ENCODE measurements around the gene RRP9.
"Not testable (repeated sequence)": the region's sequence is repeated elsewhere in the genome, so short reads cannot be mapped to it uniquely, and the experiment has no call there.

Gene RRP9

GRCh38 chr3:51928981-51929380 lies 12.7 kb downstream of the RRP9 start:
- not testable (repeated sequence) for H3K4me1 ChIP-seq (ENCODE audit: control insufficient read depth, insufficient read depth, low read length); H3K9ac ChIP-seq (ENCODE audit: low read length); H3K4me3 ChIP-seq (ENCODE audit: low read length); H3K36me3 ChIP-seq (ENCODE audit: control insufficient read depth, insufficient read depth, low read length); H3K9me3 ChIP-seq (ENCODE audit: control insufficient read depth, low read length); H3K27me3 ChIP-seq (ENCODE audit: control insufficient read depth, insufficient read depth, low read length)

- Histone ChIP-seq H3K9ac (ENCODE audit: low read length) (no peak overlapping the region), H3K4me1 (ENCODE audit: control insufficient read depth, insufficient read depth, low read length) (no peaks in the 10 kb centered on the region), H3K27me3 (ENCODE audit: control insufficient read depth, insufficient read depth, low read length) (no peaks in the 10 kb centered on the region), H3K4me3 (ENCODE audit: low read length) (no peak overlapping the region), H3K36me3 (ENCODE audit: control insufficient read depth, insufficient read depth, low read length) (no peaks in the 10 kb centered on the region), H3K9me3 (ENCODE audit: control insufficient read depth, low read length) (no peaks in the 10 kb centered on the region)
Measured at GRCh38 chr3:51928438-51928837, 13.3 kb downstream of the RRP9 start.

- H3K36me3 ChIP-seq (ENCODE audit: control insufficient read depth, insufficient read depth, low read length): no peaks in the 10 kb centered on the region
- H3K27me3 ChIP-seq (ENCODE audit: control insufficient read depth, insufficient read depth, low read length): no peaks in the 10 kb centered on the region
- H3K9me3 ChIP-seq (ENCODE audit: control insufficient read depth, low read length): no peaks in the 10 kb centered on the region
- H3K4me1 ChIP-seq (ENCODE audit: control insufficient read depth, insufficient read depth, low read length): no peaks in the 10 kb centered on the region
- H3K9ac ChIP-seq (ENCODE audit: low read length): no peak overlapping the region
- no peak overlapping the region for H3K4me3 ChIP-seq (ENCODE audit: low read length)
Measured at GRCh38 chr3:51927061-51927977, 14.4 kb downstream of the RRP9 start.

DNA sequence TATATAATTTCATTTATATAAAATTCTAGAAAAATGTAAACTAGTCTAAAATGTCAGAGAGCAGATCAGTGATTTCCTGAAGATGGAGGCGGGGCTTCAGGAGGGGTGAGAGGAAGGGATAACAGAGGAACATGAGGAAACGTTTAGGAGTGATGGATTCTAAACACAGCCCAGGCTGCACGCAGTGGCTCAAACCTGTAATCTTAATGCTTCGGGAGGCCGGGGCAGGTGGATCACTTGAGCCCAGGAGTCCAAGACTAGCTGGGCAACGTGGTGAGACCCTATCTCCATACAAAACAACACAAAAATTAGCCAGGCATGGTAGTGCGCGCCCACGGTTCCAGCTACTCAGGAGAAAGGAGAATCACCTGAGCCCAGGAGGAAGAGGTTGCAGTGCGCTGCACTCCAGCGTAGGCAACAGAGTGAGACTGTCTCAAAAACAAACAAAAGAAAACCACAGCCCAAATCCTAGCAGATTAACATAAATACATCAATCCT lies 20.6 kb downstream of the RRP9 start:
- Histone ChIP-seq H3K9ac (ENCODE audit: low read length) (no peak overlapping the region), H3K36me3 (ENCODE audit: control insufficient read depth, insufficient read depth, low read length) (no peaks in the 10 kb centered on the region), H3K27me3 (ENCODE audit: control insufficient read depth, insufficient read depth, low read length) (no peaks in the 10 kb centered on the region), H3K9me3 (ENCODE audit: control insufficient read depth, low read length) (no peaks in the 10 kb centered on the region), H3K4me1 (ENCODE audit: control insufficient read depth, insufficient read depth, low read length) (no peaks in the 10 kb centered on the region), H3K4me3 (ENCODE audit: low read length) (no peak overlapping the region)

DNA sequence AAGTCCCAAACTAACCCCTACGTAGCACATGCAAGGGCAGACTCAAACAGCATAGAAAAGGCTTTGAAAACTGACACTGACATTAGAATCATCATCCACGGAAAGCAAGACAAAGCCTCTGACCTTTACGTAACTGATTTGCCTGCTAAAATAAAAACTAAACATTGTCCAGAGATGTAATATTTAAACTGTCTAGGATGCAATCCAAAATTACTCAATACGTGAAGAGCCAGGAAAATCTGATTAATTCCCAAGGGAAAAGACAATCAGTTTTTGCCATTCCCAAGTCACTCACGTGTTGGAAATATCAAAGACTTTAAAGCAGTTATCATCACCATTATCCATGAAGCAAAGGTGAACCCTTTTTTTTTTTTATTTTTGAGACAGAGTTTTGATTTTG lies 25.3 kb downstream of the RRP9 start:
- Histone ChIP-seq H3K4me1 (ENCODE audit: control insufficient read depth, insufficient read depth, low read length) (no peaks in the 10 kb centered on the region), H3K27me3 (ENCODE audit: control insufficient read depth, insufficient read depth, low read length) (no peaks in the 10 kb centered on the region), H3K9ac (ENCODE audit: low read length) (no peak overlapping the region), H3K4me3 (ENCODE audit: low read length) (no peak overlapping the region), H3K9me3 (ENCODE audit: control insufficient read depth, low read length) (no peaks in the 10 kb centered on the region), H3K36me3 (ENCODE audit: control insufficient read depth, insufficient read depth, low read length) (no peaks in the 10 kb centered on the region)

GRCh38 chr3:51908026-51908425 lies 33.7 kb downstream of the RRP9 start:
- Histone ChIP-seq H3K9ac (ENCODE audit: low read length) (no peak overlapping the region), H3K9me3 (ENCODE audit: control insufficient read depth, low read length) (no peaks in the 10 kb centered on the region), H3K4me1 (ENCODE audit: control insufficient read depth, insufficient read depth, low read length) (no peaks in the 10 kb centered on the region), H3K27me3 (ENCODE audit: control insufficient read depth, insufficient read depth, low read length) (no peaks in the 10 kb centered on the region), H3K36me3 (ENCODE audit: control insufficient read depth, insufficient read depth, low read length) (no peaks in the 10 kb centered on the region), H3K4me3 (ENCODE audit: low read length) (no peak overlapping the region)

GRCh38 chr3:51904034-51904823 lies 37.5 kb downstream of the RRP9 start:
- Histone ChIP-seq H3K27me3 (ENCODE audit: control insufficient read depth, insufficient read depth, low read length) (no peaks in the 10 kb centered on the region), H3K9me3 (ENCODE audit: control insufficient read depth, low read length) (no peaks in the 10 kb centered on the region), H3K4me1 (ENCODE audit: control insufficient read depth, insufficient read depth, low read length) (peaks cover 5% of the 10 kb centered on the region), H3K36me3 (ENCODE audit: control insufficient read depth, insufficient read depth, low read length) (no peaks in the 10 kb centered on the region), H3K4me3 (ENCODE audit: low read length) (no peak overlapping the region), H3K9ac (ENCODE audit: low read length) (no peak overlapping the region)

GRCh38 chr3:51902361-51902760 lies 39.3 kb downstream of the RRP9 start:
- not testable (repeated sequence) for H3K27me3 ChIP-seq (ENCODE audit: control insufficient read depth, insufficient read depth, low read length); H3K9ac ChIP-seq (ENCODE audit: low read length); H3K9me3 ChIP-seq (ENCODE audit: control insufficient read depth, low read length); H3K36me3 ChIP-seq (ENCODE audit: control insufficient read depth, insufficient read depth, low read length); H3K4me3 ChIP-seq (ENCODE audit: low read length); H3K4me1 ChIP-seq (ENCODE audit: control insufficient read depth, insufficient read depth, low read length)

DNA sequence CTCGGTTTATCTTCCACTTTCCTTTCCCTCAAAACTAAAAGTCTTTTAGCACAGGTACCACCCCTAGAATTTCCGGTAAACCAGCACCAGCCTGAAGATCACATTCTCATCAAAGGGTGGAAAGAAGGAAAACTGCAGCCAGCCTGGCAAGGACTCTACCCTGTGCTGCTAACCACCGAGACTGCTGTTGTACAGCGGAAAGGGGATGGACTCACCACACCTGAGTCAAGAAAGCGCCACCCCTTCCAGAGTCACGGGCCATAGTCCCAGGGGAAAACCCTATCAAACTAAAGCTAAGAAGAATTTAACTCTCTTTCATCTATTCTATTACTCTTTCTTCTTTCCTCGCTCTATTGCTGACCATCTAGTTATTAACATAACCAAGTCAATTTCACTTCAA lies 41.7 kb downstream of the RRP9 start:
- H3K27me3 ChIP-seq (ENCODE audit: control insufficient read depth, insufficient read depth, low read length); H3K4me3 ChIP-seq (ENCODE audit: low read length); H3K9ac ChIP-seq (ENCODE audit: low read length); H3K36me3 ChIP-seq (ENCODE audit: control insufficient read depth, insufficient read depth, low read length); H3K9me3 ChIP-seq (ENCODE audit: control insufficient read depth, low read length); H3K4me1 ChIP-seq (ENCODE audit: control insufficient read depth, insufficient read depth, low read length): not testable (repeated sequence)

DNA sequence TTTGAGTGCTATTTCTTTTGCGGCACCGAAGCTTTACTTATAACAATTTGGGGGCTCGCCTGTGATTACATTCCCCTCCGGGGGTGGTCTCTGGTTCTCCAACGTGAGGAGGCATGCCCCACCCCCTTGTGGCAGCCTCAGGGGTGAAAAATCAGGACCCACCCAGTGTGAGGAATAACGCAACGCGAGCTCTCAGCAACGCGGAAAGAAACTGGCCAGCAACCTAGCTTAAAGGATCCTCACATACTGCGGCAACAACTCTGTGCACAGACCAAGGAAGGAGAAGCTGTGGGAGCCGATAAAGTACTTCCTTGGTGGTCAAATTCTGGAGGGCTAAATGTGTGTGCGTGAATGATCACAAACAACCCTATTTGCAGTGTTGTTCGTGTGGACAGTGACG lies 44.3 kb downstream of the RRP9 start:
- no peak overlapping the region for H3K9ac ChIP-seq (ENCODE audit: low read length)
- no peaks in the 10 kb centered on the region for H3K9me3 ChIP-seq (ENCODE audit: control insufficient read depth, low read length)
- peaks cover 5% of the 10 kb centered on the region for H3K4me1 ChIP-seq (ENCODE audit: control insufficient read depth, insufficient read depth, low read length)
- H3K4me3 ChIP-seq (ENCODE audit: low read length): no peak overlapping the region
- H3K36me3 ChIP-seq (ENCODE audit: control insufficient read depth, insufficient read depth, low read length): no peaks in the 10 kb centered on the region
- H3K27me3 ChIP-seq (ENCODE audit: control insufficient read depth, insufficient read depth, low read length): peaks cover 3% of the 10 kb centered on the region

DNA sequence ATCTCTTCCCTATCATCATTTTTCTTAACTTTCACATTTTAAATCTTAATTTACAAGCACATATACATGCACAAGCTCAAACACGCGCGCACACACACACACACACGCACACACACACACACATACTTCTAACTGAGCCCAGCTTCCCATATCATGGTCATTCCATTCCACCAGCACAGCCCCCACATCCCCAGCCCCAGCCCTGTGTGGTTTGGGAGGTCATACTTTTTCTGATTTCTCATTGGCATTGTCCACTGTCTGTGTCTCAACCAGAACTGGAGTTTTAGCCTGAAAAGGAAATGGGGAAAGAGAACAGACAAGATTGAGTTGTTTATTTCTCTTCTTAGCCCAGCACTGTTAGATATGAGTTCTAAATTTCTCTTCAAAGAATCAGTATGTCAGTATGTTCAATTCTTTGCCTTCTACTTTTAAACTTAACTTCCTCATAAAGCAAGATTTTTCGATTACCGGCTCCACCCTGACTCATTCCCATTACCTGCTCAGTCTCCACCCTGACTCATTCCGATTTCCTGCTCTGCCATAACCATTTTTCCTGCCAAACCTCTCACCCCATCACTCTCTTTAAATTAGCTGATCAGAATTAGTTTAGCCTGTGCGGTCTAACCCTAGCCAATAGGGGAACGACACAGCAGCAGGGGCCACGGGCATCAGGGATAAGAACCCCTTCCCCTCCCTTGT lies 44.9 kb downstream of the RRP9 start:
- H3K9ac ChIP-seq (ENCODE audit: low read length): no peak overlapping the region
- H3K9me3 ChIP-seq (ENCODE audit: control insufficient read depth, low read length): no peaks in the 10 kb centered on the region
- H3K4me3 ChIP-seq (ENCODE audit: low read length): no peak overlapping the region
- H3K4me1 ChIP-seq (ENCODE audit: control insufficient read depth, insufficient read depth, low read length): peaks cover under 1% of the 10 kb centered on the region
- peaks cover 3% of the 10 kb centered on the region for H3K27me3 ChIP-seq (ENCODE audit: control insufficient read depth, insufficient read depth, low read length)
- H3K36me3 ChIP-seq (ENCODE audit: control insufficient read depth, insufficient read depth, low read length): no peaks in the 10 kb centered on the region

GRCh38 chr3:51894939-51895338 lies 46.8 kb downstream of the RRP9 start:
- Histone ChIP-seq H3K9me3 (ENCODE audit: control insufficient read depth, low read length) (no peaks in the 10 kb centered on the region), H3K4me1 (ENCODE audit: control insufficient read depth, insufficient read depth, low read length) (no peaks in the 10 kb centered on the region), H3K9ac (ENCODE audit: low read length) (no peak overlapping the region), H3K4me3 (ENCODE audit: low read length) (no peak overlapping the region), H3K27me3 (ENCODE audit: control insufficient read depth, insufficient read depth, low read length) (peaks cover 3% of the 10 kb centered on the region), H3K36me3 (ENCODE audit: control insufficient read depth, insufficient read depth, low read length) (no peaks in the 10 kb centered on the region)

Measured in mucosa of stomach (tissue), 1 donor.